Uterus (tissue), 4 donors: ENCODE results near the gene PRDM15. TPM values are rescaled to one million over a fixed set of nuclear protein-coding genes. Genes with fewer than 3 reads are reported as not detected.
"Not testable (repeated sequence)": the region's sequence is repeated elsewhere in the genome, so short reads cannot be mapped to it uniquely, and the experiment has no call there.

Experiments used
- DNase-seq, 2 donors: peaks; one replicate each; pipeline ENCODE4 v3.0.0-alpha.2; 2019 to 2020
- H3K27ac ChIP-seq, 2 donors: fragments of 200-600 bp; sonication (generic); 1 replicate in 1 of 2; 2 replicates in 1 of 2; pipeline ENCODE4 v1.5.1; 2016 to 2018
- H3K27me3 ChIP-seq, 2 donors: fragments of 200-600 bp; sonication (generic); one replicate each; pipeline ENCODE4 v1.5.1; 2018 to 2019; ENCODE audit warnings: control low read depth in 1 of 2
- H3K36me3 ChIP-seq, 2 donors: fragments of 200-600 bp; sonication (generic); one replicate each; pipeline ENCODE4 v1.5.1; 2019; ENCODE audit warnings: control low read depth in 1 of 2
- H3K4me1 ChIP-seq, 2 donors: fragments of 200-600 bp; sonication (generic); one replicate each; pipeline ENCODE4 v1.5.1; 2018 to 2019; ENCODE audit warnings: control low read depth in 1 of 2
- H3K4me3 ChIP-seq, 2 donors: fragments of 200-600 bp; sonication (generic); 1 replicate in 1 of 2; 2 replicates in 1 of 2; pipeline ENCODE4 v1.5.1; 2018 to 2019; ENCODE audit warnings: mild to moderate bottlenecking in 1 of 2
- H3K9me3 ChIP-seq, 2 donors: fragments of 200-600 bp; sonication (generic); one replicate each; pipeline ENCODE4 v1.5.1; 2019; ENCODE audit warnings: control low read depth in 1 of 2
- POLR2A ChIP-seq, 2 donors: fragments of 450-650 bp; IDR thresholded peaks; one replicate each; pipeline ENCODE4 v1.6.1; 2016; ENCODE audit warnings: antibody characterized with exemption in 2 of 2, mild to moderate bottlenecking in 1 of 2, moderate library complexity in 1 of 2
- intact Hi-C: fragments of 100-400 bp; cut with DNase I; formaldehyde crosslinking; loops from one replicate; pipeline ENCODE4 v1.15.1; 2023; ENCODE audit warnings: low total_unique reads
- total RNA-seq, 4 donors: library from RNA; depleted of rRNA in 3 of 4; stranded (reverse); fragments of >200 nt in 3 of 4; gene quantifications; one replicate each; pipeline versions ENCODE4 v1.1.0 to v1.2.4, GENCODE V29; 2014 to 2023
- TF ChIP-seq, protein P1 (sequence below), 4 experiments: fragments of 200-600 bp in 2 of 4; fragments of 450-650 bp in 2 of 4; sonication (generic) in 2 of 4; IDR thresholded peaks; one replicate each; pipeline ENCODE4 v1.5.1; 2016 to 2019; ENCODE audit warnings: antibody characterized with exemption in 4 of 4, mild to moderate bottlenecking in 2 of 4, moderate library complexity in 1 of 4
- donor health status: DM: yes; HTN: yes; CAD: no.

Gene PRDM15
- total RNA-seq, 4 donors from 2014 or later: 5.9 to 11.0 (median 6.5) TPM

DNA sequence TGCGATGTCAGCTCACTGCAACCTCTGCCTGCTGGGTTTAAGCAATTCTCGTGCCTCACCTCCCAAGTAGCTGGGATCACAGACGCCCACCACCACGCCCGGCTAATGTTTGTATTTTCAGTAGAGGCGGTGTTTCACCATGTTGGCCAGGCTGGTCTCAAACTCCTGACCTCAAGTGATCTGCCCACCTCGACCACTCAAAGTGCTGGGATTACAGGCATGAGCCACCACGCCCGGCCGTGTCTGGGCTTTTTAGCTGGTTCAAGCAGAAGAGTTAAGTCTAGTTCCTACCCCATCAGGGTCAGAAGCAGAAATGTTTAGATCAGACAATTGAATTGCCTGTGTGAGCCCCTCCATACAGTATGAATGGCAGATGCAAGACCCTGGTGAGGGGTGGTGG, 84.5 kb downstream of the PRDM15 start:
- no peak for DNase-seq
- Histone ChIP-seq H3K4me3 (no peak overlapping the region), H3K4me1 (no peaks in the 10 kb centered on the region), H3K27ac (no peak overlapping the region), H3K36me3 (no peaks in the 10 kb centered on the region), H3K27me3 (no peaks in the 10 kb centered on the region), H3K9me3 (no peaks in the 10 kb centered on the region)
- TF ChIP-seq, protein P1, sequence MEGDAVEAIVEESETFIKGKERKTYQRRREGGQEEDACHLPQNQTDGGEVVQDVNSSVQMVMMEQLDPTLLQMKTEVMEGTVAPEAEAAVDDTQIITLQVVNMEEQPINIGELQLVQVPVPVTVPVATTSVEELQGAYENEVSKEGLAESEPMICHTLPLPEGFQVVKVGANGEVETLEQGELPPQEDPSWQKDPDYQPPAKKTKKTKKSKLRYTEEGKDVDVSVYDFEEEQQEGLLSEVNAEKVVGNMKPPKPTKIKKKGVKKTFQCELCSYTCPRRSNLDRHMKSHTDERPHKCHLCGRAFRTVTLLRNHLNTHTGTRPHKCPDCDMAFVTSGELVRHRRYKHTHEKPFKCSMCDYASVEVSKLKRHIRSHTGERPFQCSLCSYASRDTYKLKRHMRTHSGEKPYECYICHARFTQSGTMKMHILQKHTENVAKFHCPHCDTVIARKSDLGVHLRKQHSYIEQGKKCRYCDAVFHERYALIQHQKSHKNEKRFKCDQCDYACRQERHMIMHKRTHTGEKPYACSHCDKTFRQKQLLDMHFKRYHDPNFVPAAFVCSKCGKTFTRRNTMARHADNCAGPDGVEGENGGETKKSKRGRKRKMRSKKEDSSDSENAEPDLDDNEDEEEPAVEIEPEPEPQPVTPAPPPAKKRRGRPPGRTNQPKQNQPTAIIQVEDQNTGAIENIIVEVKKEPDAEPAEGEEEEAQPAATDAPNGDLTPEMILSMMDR (IDR thresholded peaks at IDR 0.05): no peak
- no peak for TF ChIP-seq POLR2A (IDR thresholded peaks at IDR 0.05)
- intact Hi-C loops: no loop called here

- no peak for TF ChIP-seq POLR2A (IDR thresholded peaks at IDR 0.05)
- TF ChIP-seq, protein P1 (IDR thresholded peaks at IDR 0.05): no peak
- Histone ChIP-seq H3K27ac (no peak overlapping the region), H3K9me3 (no peaks in the 10 kb centered on the region), H3K36me3 (no peaks in the 10 kb centered on the region), H3K4me1 (no peaks in the 10 kb centered on the region), H3K27me3 (no peaks in the 10 kb centered on the region), H3K4me3 (no peak overlapping the region)
- intact Hi-C loops: no loop called here
- no peak for DNase-seq
Observed at GRCh38 chr21:41792711-41793110, 86.4 kb downstream of the PRDM15 start.

GRCh38 chr21:41786509-41786987, 92.6 kb downstream of the PRDM15 start:
- intact Hi-C loops: no loop called here
- Histone ChIP-seq H3K27me3 (peaks cover 4 to 9% of the 10 kb centered on the region in 2 donors), H3K4me1 (no peaks in the 10 kb centered on the region), H3K4me3 (no peak overlapping the region), H3K27ac (no peak overlapping the region), H3K36me3 (no peaks in the 10 kb centered on the region), H3K9me3 (no peaks in the 10 kb centered on the region)
- TF ChIP-seq POLR2A (IDR thresholded peaks at IDR 0.05): no peak
- TF ChIP-seq, protein P1 (IDR thresholded peaks at IDR 0.05): no peak
- no peak for DNase-seq

DNA sequence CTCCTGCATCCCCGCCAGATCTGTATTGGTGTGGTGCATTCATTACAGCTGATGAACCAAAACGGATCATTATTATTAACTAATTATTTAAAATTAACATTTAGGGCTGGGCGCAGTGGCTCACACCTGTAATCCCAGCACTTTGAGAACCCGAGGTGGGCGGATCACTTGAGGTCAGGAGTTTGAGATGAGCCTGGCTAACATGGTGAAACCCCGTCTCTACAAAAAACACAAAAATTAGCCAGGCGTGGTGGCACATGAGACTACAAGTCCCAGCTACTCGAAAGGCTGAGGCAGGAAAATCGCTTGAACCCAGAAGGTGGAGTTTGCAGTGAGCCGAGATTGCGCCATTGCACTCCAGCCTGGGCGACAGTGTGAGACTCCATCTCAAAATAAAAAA, 93.9 kb downstream of the PRDM15 start:
- H3K36me3 ChIP-seq, DNase-seq, H3K4me1 ChIP-seq, H3K4me3 ChIP-seq, H3K9me3 ChIP-seq, intact Hi-C loops, H3K27ac ChIP-seq: not testable (repeated sequence)
- H3K27me3 ChIP-seq: peaks cover 4 to 15% of the 10 kb centered on the region in 2 donors

- Histone ChIP-seq H3K9me3 (no peaks in the 10 kb centered on the region), H3K4me1 (no peaks in the 10 kb centered on the region), H3K27me3 (peaks cover 4 to 19% of the 10 kb centered on the region in 2 donors), H3K4me3 (no peak overlapping the region), H3K27ac (no peak overlapping the region), H3K36me3 (no peaks in the 10 kb centered on the region)
- DNase-seq: no peak
- intact Hi-C loops: no loop called here
- TF ChIP-seq, protein P1 (IDR thresholded peaks at IDR 0.05): no peak
- no peak for TF ChIP-seq POLR2A (IDR thresholded peaks at IDR 0.05)
Observed at GRCh38 chr21:41784456-41785102, 94.6 kb downstream of the PRDM15 start.
